Loucy (cell line): ENCODE results near the gene ZFP62.

Source experiments
- H2AFZ ChIP-seq: fragments of 200-600 bp; sonication (generic); 2 replicates; pipeline ENCODE4 v1.6.0; 2016; ENCODE audit warnings: antibody characterized with exemption, mild to moderate bottlenecking, low read length, moderate library complexity
- H3F3A ChIP-seq: fragments of 200-600 bp; 2 replicates; pipeline ENCODE4 v1.6.0; 2016; ENCODE audit warnings: antibody characterized with exemption, low read depth, mild to moderate bottlenecking
- H3K27me3 ChIP-seq: fragments of 200-600 bp; sonication (generic); 2 replicates; pipeline ENCODE4 v1.6.1; 2014; ENCODE audit warnings: low read length, mild to moderate bottlenecking; ENCODE audit not compliant: insufficient read depth, poor library complexity, severe bottlenecking
- H3K36me3 ChIP-seq: fragments of 200-600 bp; sonication (generic); 2 replicates; pipeline ENCODE4 v1.6.1; 2016; ENCODE audit warnings: low read length; ENCODE audit not compliant: insufficient read depth
- H3K4me1 ChIP-seq: fragments of 200-600 bp; sonication (generic); 2 replicates; pipeline ENCODE4 v1.5.1; 2014; ENCODE audit warnings: low read length, mild to moderate bottlenecking; ENCODE audit not compliant: insufficient read depth, poor library complexity, severe bottlenecking
- H3K4me2 ChIP-seq: fragments of 200-600 bp; sonication (generic); 2 replicates; pipeline ENCODE4 v1.6.0; 2014; ENCODE audit warnings: antibody characterized with exemption, low read length, low read depth, mild to moderate bottlenecking; ENCODE audit not compliant: poor library complexity, severe bottlenecking
- H3K4me3 ChIP-seq: fragments of 200-600 bp; sonication (generic); 2 replicates; pipeline ENCODE4 v1.5.1; 2014; ENCODE audit warnings: low read length, mild to moderate bottlenecking, mixed read lengths; ENCODE audit not compliant: poor library complexity, severe bottlenecking
- H3K79me2 ChIP-seq: fragments of 200-600 bp; sonication (generic); 2 replicates; pipeline ENCODE4 v1.6.1; 2014; ENCODE audit warnings: low read length; ENCODE audit not compliant: insufficient read depth
- H3K9ac ChIP-seq: fragments of 200-600 bp; sonication (generic); 2 replicates; pipeline ENCODE4 v1.6.0; 2014; ENCODE audit warnings: mild to moderate bottlenecking, low read depth, low read length, moderate library complexity; ENCODE audit not compliant: poor library complexity, severe bottlenecking
- H3K9me2 ChIP-seq: fragments of 200-600 bp; sonication (generic); replicated peaks from 2 replicates; pipeline ENCODE4 v1.6.1; 2016; ENCODE audit warnings: low read depth, low read length, mixed read lengths
- H3K9me3 ChIP-seq: fragments of 200-600 bp; sonication (generic); 2 replicates; pipeline ENCODE4 v1.6.1; 2014; ENCODE audit warnings: mild to moderate bottlenecking, antibody characterized with exemption, low read length, low read depth; ENCODE audit not compliant: insufficient read depth
- H4K20me1 ChIP-seq: fragments of 200-600 bp; sonication (generic); 2 replicates; pipeline ENCODE4 v1.6.0; 2014; ENCODE audit warnings: antibody characterized with exemption, low read length, mild to moderate bottlenecking; ENCODE audit not compliant: insufficient read depth, poor library complexity, severe bottlenecking
- CTCF ChIP-seq: fragments of 200-600 bp; sonication (generic); conservative IDR thresholded peaks from 2 replicates; pipeline ENCODE4 v1.5.1; 2014; ENCODE audit warnings: mild to moderate bottlenecking, antibody characterized with exemption, low read length
- EZH2phosphoT487 ChIP-seq: fragments of 200-600 bp; IDR thresholded peaks from 2 replicates; pipeline ENCODE4 v1.6.1; 2018; ENCODE audit warnings: antibody characterized with exemption, mild to moderate bottlenecking, moderate library complexity, borderline replicate concordance

Gene ZFP62

GRCh38 chr5:180839935-180840334 is 21.1 kb downstream of the ZFP62 start:
- no peaks in the 10 kb centered on the region for H3K79me2 ChIP-seq
- no peaks in the 10 kb centered on the region for H3K9me2 ChIP-seq
- no peaks in the 10 kb centered on the region for H3F3A ChIP-seq
- H3K9ac ChIP-seq, result no peak overlapping the region
- no peaks in the 10 kb centered on the region for H3K36me3 ChIP-seq
- no peak overlapping the region for H3K4me2 ChIP-seq
- no peaks in the 10 kb centered on the region for H3K4me1 ChIP-seq
- H3K9me3 ChIP-seq, result no peaks in the 10 kb centered on the region
- H3K27me3 ChIP-seq, result no peaks in the 10 kb centered on the region
- TF ChIP-seq CTCF (no peak), EZH2phosphoT487 (no peak)
- no peak overlapping the region for H2AFZ ChIP-seq
- no peak overlapping the region for H3K4me3 ChIP-seq
- H4K20me1 ChIP-seq, result no peaks in the 10 kb centered on the region

- Histone ChIP-seq H3F3A (no peaks in the 10 kb centered on the region), H3K79me2 (0 out of 2 replicates have a peak, but pooled peaks cover 3% of the 10 kb centered on the region), H3K4me2 (no peak overlapping the region), H3K9me2 (no peaks in the 10 kb centered on the region), H3K4me3 (no peak overlapping the region), H4K20me1 (no peaks in the 10 kb centered on the region), H3K36me3 (no peaks in the 10 kb centered on the region), H3K9me3 (no peaks in the 10 kb centered on the region), H3K27me3 (no peaks in the 10 kb centered on the region), H2AFZ (no peak overlapping the region), H3K4me1 (no peaks in the 10 kb centered on the region), H3K9ac (no peak overlapping the region)
- TF ChIP-seq CTCF, result no peak
These were observed 21.8 kb downstream of the ZFP62 start for GRCh38 chr5:180839227-180839626.

- no peak overlapping the region for H3K4me3 ChIP-seq
- H3K79me2 ChIP-seq, result peaks cover 10% of the 10 kb centered on the region
- no peaks in the 10 kb centered on the region for H3F3A ChIP-seq
- no peaks in the 10 kb centered on the region for H3K9me2 ChIP-seq
- no peaks in the 10 kb centered on the region for H3K36me3 ChIP-seq
- no peak overlapping the region for H3K9ac ChIP-seq
- no peak overlapping the region for H2AFZ ChIP-seq
- no peaks in the 10 kb centered on the region for H3K27me3 ChIP-seq
- no peak for TF ChIP-seq CTCF
- TF ChIP-seq EZH2phosphoT487, result no peak
- H3K4me1 ChIP-seq, result no peaks in the 10 kb centered on the region
- no peaks in the 10 kb centered on the region for H3K9me3 ChIP-seq
- H4K20me1 ChIP-seq, result no peaks in the 10 kb centered on the region
- no peak overlapping the region for H3K4me2 ChIP-seq
These were observed 23.6 kb downstream of the ZFP62 start for GRCh38 chr5:180837478-180837877.
